ENCODE data around the gene SGCD.

SGCD gene

DNA sequence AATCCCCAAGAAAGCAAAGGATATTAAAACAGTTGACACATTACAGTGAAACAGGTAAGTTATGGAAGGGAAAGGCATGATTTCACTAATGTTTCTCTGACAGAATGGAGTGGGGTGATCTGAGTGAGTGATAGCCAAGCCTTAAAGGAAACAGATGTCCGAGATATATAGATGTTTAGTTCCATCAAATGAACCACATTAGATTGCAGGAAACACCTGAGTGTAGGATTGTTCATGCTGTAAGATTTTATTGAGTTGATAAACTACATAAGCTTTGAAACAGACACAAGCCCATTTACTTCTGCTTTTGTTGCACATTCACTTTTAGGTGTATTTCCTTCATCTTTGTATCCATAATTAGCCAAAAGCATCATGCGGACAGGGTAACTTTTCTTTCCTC lies 356.0 kb downstream of the SGCD start:
- no peak for DNase-seq (ENCODE audit: low read depth in 4 of 4, low spot score in 1 of 4)

DNA sequence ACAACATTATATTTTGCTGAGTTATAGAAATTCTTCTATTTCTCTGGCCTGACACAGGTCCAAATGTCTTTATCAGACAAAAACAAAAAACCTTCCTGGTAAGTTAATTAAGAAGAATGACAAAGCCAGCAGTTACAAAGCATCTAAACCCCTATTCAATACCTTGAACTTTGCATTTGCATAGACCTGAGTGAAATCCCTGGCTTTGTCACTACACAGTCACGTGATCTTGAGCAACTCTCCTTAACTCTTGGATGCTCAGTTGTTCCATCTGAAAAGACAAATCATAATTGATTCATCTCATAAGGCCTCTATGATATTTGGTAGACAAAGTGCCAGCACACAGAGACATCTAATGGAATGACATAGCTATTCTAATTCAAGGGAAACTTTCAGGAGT lies 356.5 kb downstream of the SGCD start:
- no peak for DNase-seq (ENCODE audit: low read depth in 4 of 4, low spot score in 1 of 4)

DNA sequence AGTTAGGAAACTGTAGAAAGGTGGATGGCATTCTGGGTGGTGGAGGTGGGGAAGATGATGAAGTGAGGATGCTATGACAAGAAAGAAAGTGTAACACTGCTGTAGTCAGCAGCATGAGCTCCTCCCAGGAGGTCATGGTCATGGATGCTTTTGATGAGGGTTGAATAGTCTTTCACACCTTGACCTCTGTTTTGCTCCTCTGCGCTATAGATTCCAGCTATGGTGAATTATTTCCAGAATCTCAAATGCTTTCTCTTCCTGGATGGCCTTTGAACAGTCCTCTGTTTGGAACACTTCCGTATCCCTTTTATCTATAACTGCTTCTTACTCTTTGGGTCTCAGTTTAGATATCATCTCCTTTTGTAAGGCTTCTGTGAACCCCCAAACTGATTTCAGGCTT lies 357.3 kb downstream of the SGCD start:
- no peak for DNase-seq (ENCODE audit: low read depth in 4 of 4, low spot score in 1 of 4)

DNA sequence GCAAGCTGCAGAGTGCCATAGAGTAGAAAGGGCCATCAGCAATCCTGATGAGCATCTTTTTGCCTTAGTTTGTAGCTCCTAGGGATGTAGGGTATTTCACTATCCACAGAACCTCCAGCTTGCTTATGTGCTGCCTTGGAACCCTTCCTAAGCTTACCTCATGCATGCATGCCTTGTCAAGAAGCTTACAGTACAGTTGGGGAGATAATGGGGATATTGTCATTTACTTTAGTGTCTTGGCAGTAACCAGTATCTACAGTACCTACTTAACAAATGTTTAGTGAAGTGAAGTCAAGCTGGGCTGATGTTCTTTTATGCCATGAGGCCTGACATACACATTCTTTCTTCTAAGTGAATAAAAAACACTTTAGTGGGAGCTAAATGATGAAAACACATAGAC lies 358.5 kb downstream of the SGCD start:
- no peak for DNase-seq (ENCODE audit: low read depth in 4 of 4, low spot score in 1 of 4)

DNA sequence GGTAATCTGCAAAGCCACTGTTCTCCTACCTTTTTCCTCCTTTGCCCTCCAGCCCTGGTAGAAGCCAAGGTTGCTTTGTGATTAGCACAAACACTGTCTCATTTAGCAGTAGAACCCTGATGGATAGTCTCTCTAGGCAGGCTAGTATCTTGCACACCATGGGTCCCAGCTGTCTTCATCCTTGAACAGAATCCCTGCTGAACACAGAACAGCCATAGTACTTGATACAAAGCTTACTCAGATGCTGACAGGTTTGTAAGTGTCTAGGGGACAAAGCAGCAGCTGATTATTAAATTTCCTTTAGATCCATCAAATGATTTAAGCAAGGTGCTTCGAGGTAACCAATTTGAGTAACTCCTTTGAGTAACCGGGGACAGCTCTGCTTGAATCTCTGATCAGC lies 359.4 kb downstream of the SGCD start:
- no peak for DNase-seq (ENCODE audit: low read depth in 4 of 4, low spot score in 1 of 4)

DNA sequence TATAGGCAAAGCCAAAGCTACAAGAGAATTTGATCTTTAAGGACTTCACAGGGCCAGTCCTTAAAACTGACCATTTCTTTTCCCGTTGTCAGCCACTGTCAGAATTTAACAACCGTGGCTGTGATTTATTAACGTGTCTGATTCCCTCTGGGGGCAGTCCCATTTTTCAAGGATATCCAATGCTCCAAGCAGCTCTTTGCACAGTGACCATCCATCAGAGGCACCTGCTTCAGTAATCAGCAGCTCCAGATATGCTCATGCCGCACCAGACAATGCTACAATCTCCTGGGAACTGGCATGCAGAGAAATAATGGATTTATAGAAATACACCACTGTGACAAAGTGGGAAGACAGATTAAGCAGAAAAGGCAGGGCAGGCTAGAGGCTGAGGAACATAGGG lies 359.8 kb downstream of the SGCD start:
- no peak for DNase-seq (ENCODE audit: low read depth in 4 of 4, low spot score in 1 of 4)

DNA sequence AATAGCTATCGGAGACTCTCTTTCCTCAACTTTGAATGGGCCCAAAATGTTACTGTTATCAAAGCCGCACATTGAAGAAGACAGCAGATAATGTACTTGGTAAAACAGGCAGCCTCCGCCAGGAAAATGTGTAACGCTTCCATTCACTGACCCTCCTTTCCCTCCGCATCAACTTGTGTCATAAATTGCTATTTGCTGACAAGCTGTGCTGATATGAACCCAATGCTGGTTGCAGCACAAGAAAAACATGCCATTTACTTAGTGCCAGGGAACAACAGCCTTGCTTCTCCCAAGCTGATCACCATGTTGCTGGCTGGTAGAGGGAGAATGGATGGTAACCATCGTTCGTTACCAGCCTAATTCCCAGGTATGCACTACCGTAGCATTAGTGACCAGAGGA lies 360.6 kb downstream of the SGCD start:
- DNase-seq (ENCODE audit: low read depth in 4 of 4, low spot score in 1 of 4) = no peak

DNA sequence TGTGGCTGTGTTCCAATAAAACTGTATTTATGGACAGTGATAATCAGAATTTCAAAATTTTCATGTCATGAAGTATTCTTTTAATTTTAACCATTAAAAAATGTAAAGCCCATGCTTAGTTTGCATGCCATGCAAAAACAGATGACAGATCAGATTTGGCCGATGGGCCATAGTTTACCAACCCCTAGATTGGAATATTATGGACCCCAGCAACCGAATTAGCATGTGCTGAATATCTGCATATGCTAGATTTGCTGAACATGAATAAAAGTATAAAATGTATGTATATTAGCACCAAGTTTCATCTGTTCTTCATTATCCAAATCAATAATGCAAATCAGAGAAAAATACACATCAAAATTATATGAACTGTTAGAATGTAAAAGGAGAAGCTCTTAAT lies 364.6 kb downstream of the SGCD start:
- DNase-seq (ENCODE audit: low read depth in 4 of 4, low spot score in 1 of 4) = no peak

DNA sequence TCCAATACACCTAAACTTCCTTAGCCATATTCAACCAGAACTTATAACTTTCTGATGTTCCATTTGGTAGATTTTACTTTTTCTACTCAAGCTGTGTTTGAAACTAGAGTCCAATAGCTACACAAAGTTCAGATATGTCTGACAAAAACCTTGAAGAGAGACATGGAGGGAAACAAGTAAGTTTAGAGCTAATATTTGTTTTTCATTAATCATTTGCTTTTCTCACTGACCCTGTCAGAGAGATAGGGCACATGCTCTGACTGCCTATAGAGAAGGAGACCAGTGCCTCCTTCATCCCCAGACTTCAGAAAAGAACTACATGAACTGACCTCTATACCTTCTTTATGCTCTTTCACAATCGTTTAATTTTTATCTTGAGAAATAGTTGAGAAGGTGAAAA lies 366.1 kb downstream of the SGCD start:
- no peak for DNase-seq (ENCODE audit: low read depth in 4 of 4, low spot score in 1 of 4)

DNA sequence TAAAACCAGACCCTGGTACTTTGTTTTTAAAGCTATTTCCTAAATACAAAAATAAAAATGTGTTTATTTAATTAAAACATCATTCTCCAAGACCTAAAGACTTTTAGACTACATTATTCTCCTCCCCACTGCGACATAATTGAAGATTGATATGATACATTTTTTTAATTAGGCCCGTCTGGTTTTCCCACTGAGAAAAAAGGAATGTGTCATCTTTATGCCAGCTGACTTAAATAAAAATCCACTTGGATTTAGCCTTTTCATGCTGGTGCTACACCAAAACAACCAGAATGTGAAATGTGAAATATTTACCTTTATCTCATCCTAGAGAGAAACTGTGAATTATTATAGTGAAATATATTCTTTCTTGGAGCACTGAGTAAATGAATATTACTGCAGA lies 367.6 kb downstream of the SGCD start:
- DNase-seq (ENCODE audit: low read depth in 4 of 4, low spot score in 1 of 4) = no peak

DNA sequence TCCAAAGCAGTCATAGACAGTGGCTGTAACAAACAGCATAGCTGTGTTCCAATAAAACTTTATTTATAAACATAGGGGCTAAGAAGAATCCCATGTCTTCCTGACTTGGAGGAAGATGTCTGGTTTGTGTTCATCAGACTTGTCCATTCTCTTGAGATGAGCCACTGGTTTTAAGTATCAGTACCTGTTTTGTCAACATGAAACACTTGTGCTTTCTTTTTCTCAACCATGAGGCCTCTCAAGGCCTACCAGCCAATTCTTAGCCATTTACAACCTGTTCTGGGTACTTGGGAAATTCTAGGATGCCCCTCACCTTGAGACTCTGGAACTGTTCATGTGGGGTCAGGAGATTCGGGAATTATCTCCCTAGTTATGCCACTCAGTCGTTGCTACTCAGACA lies 368.8 kb downstream of the SGCD start:
- DNase-seq (ENCODE audit: low read depth in 4 of 4, low spot score in 1 of 4) = no peak

DNA sequence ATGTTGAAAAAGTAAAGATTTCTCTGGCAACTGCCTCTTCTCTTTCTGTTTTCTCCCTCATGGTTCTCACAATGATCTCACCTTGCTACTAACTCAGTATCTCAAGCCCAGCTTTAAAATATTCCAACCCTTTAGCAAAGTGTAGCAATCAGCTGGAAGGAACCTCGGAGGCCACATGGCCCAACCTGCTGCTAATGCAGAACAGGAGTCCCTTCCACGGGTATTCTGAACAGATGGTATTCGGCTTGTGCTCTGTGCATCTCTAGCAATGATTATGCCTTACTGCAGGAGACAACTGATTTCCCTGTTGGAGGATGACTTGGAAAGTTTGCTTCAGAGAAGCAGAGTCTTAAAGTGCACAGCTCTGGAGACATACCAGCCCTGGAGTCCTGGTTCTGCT lies 371.4 kb downstream of the SGCD start:
- DNase-seq (ENCODE audit: low read depth in 4 of 4, low spot score in 1 of 4) = no peak

DNA sequence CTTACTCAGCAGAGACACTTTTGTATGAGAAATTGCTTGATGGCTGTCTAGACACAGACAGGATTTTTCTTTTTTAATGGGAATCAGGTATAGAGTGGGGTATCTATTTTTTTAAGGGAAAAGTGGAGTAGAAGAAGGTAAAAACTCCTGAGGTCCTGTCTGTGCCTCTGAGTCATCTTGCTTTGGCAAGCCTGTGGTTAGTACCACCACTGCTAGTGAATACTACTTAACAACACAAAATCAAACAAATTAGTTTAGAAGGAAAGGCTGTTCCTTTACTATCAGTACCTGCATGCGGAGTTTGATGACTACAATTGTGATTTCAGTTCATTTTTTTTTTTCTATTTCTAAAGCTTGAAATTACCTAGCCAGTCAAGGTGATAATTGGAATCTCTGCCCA lies 372.2 kb downstream of the SGCD start:
- no peak for DNase-seq (ENCODE audit: low read depth in 4 of 4, low spot score in 1 of 4)

DNA sequence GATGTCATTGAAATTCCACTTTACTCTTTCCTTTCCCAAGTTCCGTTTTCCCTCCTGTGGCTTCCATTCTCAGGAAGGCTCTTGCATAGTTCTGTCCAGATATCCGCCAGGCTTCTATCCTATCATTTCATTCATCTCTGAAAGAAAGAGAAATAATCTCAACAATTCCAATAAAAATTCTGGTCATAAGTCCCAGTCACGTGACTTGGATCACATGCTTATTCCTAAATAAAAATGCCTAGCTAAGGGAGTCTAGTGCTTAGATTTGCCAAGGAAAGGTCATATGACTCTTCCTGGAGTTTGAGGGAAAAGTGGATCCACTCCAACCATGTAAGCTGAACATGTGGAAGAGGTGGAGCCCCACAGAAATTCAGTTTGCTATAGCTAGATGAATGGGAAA lies 377.2 kb downstream of the SGCD start:
- no peak for DNase-seq (ENCODE audit: low read depth in 4 of 4, low spot score in 1 of 4)

DNA sequence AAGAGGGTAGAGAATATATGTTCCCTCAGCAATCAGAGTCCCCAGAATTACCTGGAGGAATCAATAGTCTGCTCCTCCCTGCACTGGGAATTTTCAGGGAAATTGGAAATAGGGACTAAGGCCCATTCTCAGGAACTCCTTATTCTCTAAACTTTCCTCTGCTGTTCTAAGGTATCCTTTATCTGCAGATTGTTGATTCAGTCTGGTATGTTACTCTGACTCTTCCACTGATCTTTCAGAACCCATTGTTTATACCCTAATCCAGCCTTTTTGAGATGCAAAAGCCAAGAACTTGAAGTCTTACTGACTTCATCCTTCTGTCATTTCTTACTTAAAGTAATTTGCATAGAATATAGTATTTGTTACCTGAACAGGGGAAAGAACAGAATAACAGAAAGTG lies 379.7 kb downstream of the SGCD start:
- DNase-seq (ENCODE audit: low read depth in 4 of 4, low spot score in 1 of 4) = no peak

DNA sequence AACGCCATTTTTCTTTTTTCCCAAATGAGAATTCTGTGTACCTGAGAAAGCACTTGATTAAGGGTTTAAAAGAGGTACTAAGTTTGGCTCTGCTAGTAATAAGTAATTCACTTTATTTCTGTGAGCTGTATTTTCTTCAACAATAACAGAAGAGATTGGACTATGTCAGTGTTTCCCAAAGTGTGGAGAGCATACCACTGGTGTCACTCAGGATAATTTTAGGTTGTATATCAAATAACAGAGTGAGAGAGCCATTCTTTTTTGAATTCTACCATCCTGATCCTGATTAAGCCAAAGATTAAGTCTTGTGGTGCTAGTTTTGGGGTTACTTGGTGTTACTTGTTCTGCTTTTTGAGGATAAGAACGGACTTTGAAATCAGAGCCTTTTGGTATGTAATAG lies 380.8 kb downstream of the SGCD start:
- DNase-seq (ENCODE audit: low read depth in 4 of 4, low spot score in 1 of 4) = no peak

DNA sequence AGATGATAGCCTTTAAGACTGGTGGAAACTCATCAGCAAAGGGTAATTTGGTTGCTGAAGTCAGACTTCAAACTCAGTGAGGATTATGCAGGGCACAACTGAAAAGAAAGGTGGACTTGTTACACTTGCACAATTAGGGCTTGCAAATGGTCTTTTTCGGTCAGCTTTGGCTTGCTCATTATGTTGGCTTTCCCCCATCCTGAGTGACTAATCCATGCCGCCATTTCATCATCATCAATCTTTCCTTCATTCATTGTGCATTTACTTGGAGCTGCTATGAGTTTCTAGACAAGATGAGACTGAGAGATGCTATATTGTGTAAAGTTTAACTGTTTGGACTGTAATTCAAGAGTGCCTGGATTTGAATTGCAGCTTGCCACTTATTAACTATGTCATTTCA lies 388.3 kb downstream of the SGCD start:
- no peak for DNase-seq (ENCODE audit: low read depth in 4 of 4, low spot score in 1 of 4)

DNA sequence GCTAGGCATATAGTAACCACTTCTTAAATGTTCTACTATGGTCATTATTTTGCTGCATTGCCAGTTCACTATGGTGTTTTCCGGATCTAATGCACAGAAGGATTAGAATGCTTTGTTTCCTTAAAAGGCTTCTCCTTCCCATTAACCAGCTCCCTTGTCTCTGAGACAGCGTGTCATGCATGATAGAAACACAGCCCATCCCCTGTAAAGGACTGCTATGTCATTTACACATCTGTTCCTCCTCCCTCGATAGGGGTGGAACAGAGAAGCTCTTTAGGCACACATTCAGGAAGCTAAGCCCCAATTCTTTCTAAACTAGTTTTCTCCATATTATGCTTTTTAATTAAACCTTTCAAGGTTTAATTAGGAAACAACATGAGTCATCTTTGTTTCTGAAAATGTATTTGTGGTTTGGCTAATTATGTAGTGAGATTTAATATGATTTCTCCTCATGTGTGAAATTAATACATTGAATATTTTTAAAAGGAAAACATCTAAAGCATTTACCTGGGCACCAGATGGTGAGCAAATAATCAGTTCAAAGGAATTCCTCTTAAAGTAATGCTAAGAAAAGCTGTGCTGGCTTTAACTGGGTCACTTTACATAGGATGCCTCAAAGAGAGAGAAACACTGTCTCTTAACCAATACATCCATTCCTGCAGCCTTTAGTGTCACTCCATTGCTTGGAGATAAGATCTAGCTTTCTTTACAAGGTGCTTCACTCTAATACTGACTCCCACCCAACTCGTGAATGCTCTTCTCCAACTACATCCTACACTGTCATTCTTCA lies 389.8 kb downstream of the SGCD start:
- no peak for DNase-seq (ENCODE audit: low read depth in 4 of 4, low spot score in 1 of 4)

DNA sequence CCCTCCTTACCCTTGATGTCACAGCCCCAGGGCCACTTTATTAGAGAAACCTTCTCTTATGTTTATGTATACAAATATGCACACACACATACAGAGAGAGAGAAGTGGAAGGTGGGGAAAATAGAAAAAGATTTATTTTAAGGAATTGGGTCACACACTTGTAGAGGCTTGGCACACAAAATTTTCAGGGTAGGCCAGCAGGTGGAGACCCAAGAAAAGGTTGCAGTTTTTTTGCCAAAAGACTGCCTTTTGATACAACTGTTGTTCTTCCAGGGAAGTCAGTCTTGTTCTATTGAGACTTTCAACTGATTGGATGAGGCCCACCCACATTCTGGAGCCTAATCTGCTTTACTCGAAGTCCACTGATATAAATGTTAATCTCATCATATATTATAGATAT lies 392.0 kb downstream of the SGCD start:
- no peak for DNase-seq (ENCODE audit: low read depth in 4 of 4, low spot score in 1 of 4)

DNA sequence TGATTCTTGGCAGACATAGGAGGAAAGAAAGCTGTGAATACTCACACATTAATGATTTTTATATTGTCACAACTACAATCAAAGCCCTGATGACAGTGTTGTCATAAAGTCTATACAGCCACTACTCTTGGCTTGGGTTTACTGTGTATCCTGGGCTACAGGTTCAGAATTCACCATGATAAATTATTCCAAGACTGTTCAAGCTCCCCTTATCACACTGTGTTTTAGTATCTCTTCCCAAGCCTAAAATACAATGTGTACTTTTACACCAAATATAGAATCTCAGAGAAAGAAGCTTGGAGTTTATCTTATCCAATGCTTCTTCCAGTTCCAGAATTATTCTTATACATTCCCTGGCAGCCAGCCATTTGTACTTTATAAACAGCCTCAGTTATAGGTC lies 395.4 kb downstream of the SGCD start:
- no peak for DNase-seq (ENCODE audit: low read depth in 4 of 4, low spot score in 1 of 4)

DNA sequence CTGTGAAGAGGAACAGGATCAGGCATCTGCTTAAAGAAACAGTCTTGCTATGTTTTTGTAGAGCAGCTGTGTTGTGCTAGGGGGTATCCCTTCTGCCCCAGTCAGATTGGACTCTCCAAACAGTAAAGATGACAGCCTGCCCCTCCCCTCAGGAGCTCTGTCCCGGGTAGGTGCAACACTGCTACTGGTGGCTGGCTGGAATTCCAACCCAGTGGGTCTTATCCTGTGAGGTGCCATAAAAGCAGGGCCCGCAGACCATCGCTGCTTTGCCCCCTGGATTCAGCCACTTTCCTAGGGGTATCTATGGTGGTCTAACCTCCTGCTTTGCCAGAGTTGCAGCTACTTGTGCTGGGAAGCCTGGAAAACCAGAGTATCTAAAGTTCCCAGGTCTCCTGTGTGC lies 408.5 kb downstream of the SGCD start:
- DNase-seq (ENCODE audit: low read depth in 4 of 4, low spot score in 1 of 4) = no peak

DNA sequence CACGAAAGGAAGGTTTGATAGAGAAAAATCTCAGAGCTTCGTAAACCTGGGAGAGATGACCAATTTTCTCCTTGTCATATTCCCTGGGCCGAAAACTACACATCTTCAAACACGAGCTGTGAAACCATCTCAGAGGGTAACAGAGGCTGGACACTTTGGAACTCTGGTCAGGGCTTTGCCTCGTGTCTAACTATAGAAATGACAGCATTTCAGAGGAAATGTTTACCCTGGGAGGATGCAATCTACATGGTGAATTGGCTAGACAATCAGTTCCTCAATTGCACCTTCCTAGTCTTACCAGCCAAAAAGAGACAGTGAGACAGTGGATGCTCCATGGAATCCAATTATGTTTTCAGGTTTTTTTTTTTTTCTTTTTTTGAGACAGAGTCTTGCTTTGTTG lies 414.6 kb downstream of the SGCD start:
- DNase-seq (ENCODE audit: low read depth in 4 of 4, low spot score in 1 of 4) = no peak

DNA sequence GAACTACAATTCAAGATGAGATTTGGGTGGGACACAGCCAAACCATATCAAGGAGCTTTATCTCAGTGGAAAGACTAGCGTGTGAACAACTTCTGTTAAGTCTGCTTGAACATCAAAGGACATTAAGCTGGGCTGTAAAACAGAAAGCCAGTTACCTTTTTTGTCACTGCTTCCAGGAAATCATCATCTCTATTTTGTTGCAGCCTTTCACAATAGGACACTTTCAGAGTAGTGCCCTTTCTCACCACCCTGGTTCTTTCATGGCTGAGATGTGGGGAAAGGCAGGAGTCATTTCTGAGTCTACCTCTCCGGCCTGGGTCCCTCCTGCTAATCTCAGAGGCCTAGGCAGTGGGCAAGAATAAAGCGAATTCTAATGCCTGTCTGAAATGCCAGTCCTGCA lies 426.9 kb downstream of the SGCD start:
- DNase-seq (ENCODE audit: low read depth in 4 of 4, low spot score in 1 of 4) = no peak
